Measurements from ENCODE around the gene POU5F1.
"Not testable (repeated sequence)": the region's sequence is repeated elsewhere in the genome, so short reads cannot be mapped to it uniquely, and the experiment has no call there.

POU5F1 gene

DNA sequence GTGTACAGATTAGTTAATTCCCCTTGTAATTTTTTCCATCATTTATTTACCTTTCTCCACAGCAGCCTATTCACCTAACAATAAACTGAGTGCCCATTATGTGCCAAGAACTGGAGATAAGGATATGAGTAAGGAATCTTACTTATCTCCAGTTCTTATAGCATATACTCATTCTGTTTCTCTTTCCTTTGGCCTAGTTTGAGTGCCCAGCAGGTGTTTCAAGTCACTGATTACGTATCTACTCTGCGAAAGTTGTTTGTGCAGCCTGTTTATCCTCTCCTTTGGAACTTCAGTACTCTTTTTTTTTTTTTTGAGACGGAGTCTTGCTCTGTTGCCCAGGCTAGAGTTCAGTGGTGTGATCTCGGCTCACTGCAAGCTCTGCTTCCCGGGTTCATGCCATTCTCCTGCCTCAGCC lies 17.3 kb upstream of the POU5F1 start:
- DNase-seq (ENCODE audit: low read depth), result no peak
- H3K4me3 ChIP-seq (ENCODE audit: low read depth, low read length), result no peak overlapping the region
- TF ChIP-seq POLR2A (IDR thresholded peaks at IDR 0.05; ENCODE audit: extremely low read depth, insufficient read length) (no peak), MYC (IDR thresholded peaks at IDR 0.05; ENCODE audit: low read depth, low read length) (no peak)
- TF ChIP-seq, protein P1, sequence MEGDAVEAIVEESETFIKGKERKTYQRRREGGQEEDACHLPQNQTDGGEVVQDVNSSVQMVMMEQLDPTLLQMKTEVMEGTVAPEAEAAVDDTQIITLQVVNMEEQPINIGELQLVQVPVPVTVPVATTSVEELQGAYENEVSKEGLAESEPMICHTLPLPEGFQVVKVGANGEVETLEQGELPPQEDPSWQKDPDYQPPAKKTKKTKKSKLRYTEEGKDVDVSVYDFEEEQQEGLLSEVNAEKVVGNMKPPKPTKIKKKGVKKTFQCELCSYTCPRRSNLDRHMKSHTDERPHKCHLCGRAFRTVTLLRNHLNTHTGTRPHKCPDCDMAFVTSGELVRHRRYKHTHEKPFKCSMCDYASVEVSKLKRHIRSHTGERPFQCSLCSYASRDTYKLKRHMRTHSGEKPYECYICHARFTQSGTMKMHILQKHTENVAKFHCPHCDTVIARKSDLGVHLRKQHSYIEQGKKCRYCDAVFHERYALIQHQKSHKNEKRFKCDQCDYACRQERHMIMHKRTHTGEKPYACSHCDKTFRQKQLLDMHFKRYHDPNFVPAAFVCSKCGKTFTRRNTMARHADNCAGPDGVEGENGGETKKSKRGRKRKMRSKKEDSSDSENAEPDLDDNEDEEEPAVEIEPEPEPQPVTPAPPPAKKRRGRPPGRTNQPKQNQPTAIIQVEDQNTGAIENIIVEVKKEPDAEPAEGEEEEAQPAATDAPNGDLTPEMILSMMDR (IDR thresholded peaks at IDR 0.05; ENCODE audit: low read depth, low read length), result no peak
- TF ChIP-seq, protein P2, sequence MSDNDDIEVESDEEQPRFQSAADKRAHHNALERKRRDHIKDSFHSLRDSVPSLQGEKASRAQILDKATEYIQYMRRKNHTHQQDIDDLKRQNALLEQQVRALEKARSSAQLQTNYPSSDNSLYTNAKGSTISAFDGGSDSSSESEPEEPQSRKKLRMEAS (IDR thresholded peaks at IDR 0.05; ENCODE audit: low read depth, low read length), result no peak

DNA sequence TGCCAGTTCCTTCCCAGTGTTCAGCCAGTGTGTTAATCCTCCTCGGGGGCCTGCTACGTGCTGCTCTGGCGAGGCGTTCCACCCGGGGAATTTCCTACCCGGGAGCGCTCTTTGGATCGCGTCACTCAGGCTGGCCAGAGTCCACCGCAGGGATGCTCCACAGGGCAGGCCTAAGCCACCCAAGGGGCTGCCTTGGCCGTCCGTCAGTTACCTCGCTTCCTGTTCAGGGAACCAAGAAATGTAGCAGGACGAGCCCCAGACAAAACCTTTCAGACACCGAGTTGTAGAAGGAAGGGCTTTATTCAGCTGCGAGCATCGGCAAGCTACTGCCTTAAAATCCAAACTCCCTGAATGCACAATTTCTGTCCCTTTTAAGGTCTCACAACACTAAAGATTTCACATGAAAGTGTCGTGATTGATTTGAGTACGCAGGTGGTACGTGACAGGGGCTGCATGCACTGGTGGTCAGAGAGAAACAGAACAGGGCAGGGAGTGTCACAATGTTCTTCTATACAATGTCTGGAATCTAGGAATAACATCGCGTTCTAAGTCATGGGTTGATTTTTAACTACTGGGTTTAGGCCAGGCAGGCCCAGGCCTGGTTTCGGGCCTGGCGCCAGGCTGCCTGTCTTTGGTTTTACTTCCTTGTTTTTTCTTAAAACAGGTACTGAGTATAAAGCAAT lies 15.7 kb upstream of the POU5F1 start:
- no peak for DNase-seq (ENCODE audit: low read depth)
- no peak overlapping the region for H3K4me3 ChIP-seq (ENCODE audit: low read depth, low read length)
- TF ChIP-seq, protein P1 (IDR thresholded peaks at IDR 0.05; ENCODE audit: low read depth, low read length), result no peak
- TF ChIP-seq, protein P2 (IDR thresholded peaks at IDR 0.05; ENCODE audit: low read depth, low read length), result no peak
- no peak for TF ChIP-seq POLR2A (IDR thresholded peaks at IDR 0.05; ENCODE audit: extremely low read depth, insufficient read length)
- TF ChIP-seq MYC (IDR thresholded peaks at IDR 0.05; ENCODE audit: low read depth, low read length), result no peak

DNA sequence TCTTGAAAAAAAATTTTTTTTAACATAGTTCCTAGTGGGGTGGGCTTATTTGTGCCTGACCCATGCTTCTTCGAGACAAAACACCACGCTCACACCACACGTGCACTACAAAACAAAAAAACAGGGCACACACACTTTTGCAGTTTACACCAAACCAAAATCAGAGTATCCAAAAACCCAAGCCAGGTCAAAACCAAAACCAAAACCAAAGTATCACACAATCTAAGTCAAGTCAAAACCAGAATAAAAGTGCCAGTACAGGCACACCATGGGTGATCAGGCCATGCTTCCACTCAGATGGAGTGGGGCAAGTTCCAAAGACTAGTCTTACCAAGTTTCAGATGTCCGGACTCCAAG lies 15.2 kb upstream of the POU5F1 start:
- not testable (repeated sequence) for DNase-seq (ENCODE audit: low read depth); H3K4me3 ChIP-seq (ENCODE audit: low read depth, low read length)

DNA sequence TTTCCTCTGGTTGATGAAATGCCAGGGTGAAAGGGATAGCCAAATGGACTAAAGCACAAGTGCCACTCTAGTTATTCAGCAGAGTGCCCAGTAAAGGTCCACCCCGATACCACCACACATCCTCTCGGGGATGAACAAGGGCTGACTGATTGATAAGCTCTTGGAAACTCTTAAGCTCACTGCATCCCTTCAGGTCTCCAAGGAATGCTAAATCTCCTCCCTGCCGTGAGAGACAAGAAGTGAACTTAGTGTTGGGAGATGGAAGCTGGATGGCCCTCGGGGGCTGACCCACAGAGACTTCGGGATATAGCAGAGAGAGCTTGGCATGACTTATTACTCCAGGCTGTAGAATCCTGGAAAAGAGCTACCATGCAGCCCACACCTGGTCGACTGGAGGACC lies 13.4 kb upstream of the POU5F1 start:
- not testable (repeated sequence) for DNase-seq (ENCODE audit: low read depth); H3K4me3 ChIP-seq (ENCODE audit: low read depth, low read length)

DNA sequence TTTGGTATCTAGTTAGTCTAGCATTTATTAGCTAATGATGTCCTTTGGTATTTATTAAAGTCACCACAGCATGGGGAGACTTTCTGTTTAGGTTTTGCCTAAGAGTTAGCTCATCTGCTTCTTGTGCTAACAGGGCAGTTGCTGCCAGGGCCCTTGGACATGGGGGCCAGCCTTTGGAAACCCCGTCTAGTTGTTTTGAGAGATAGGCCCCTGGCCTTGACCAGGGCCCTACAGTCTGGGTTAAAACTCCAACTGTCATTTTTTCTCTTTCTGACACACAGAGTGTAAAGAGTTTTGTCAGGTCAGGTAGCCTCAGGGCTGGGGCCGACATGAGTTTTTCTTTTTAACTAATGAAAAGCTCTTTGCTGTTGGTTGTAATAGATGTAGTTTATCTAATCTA lies 12.8 kb upstream of the POU5F1 start:
- DNase-seq (ENCODE audit: low read depth); H3K4me3 ChIP-seq (ENCODE audit: low read depth, low read length): not testable (repeated sequence)

DNA sequence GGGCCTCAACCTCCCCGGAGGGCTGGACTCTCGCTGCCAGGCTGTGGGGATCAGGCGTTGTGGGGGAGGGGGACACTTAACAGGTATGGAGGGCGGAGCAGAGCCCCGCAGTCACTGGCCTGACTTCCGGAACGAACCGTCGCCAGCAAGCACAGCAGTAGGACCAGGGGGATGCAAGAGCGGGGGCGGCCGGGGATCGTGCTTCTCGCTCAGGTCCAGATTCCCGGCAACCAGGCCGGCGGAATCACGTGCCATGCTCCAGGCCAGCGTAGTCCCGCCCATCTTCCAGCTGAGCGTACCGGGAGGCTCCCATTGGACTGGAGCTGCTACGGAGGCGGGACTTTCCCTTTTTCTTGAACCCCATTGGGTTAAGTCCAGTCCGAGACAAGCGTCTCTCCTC lies 10.0 kb upstream of the POU5F1 start:
- TF ChIP-seq POLR2A (IDR thresholded peaks at IDR 0.05; ENCODE audit: extremely low read depth, insufficient read length), result no peak
- TF ChIP-seq, protein P1 (IDR thresholded peaks at IDR 0.05; ENCODE audit: low read depth, low read length), result no peak
- no peak for TF ChIP-seq MYC (IDR thresholded peaks at IDR 0.05; ENCODE audit: low read depth, low read length)
- TF ChIP-seq, protein P2 (IDR thresholded peaks at IDR 0.05; ENCODE audit: low read depth, low read length), result no peak
- H3K4me3 ChIP-seq (ENCODE audit: low read depth, low read length), result no peak overlapping the region
- DNase-seq (ENCODE audit: low read depth), result no peak

DNA sequence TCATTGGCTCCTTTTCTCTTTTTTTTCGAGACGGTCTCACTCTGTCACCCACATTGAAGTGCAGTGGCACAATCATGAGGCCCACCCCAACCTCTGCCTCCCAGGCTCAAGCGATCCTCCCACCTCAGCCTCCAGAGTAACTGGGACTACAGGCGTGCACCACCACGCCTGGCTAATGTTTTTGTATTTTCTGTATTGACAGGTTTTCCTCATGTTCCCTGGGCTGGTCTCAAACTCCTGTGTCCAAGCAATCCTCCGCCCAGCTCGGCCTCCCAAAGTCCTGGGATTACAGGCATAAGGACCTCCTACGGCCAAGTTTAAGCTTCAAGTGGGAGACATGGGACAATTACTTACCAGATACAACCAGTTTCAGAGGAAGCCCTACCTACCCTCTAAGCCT lies 9.4 kb upstream of the POU5F1 start:
- no peak overlapping the region for H3K4me3 ChIP-seq (ENCODE audit: low read depth, low read length)
- TF ChIP-seq, protein P2 (IDR thresholded peaks at IDR 0.05; ENCODE audit: low read depth, low read length), result no peak
- TF ChIP-seq, protein P1 (IDR thresholded peaks at IDR 0.05; ENCODE audit: low read depth, low read length), result no peak
- TF ChIP-seq POLR2A (IDR thresholded peaks at IDR 0.05; ENCODE audit: extremely low read depth, insufficient read length) (no peak), MYC (IDR thresholded peaks at IDR 0.05; ENCODE audit: low read depth, low read length) (no peak)
- DNase-seq (ENCODE audit: low read depth), result no peak

Measured in NB4 (cell line).